Mucosa of descending colon (tissue), 3 donors: ENCODE data around the gene MED13L. TPM values are rescaled to one million over a fixed set of nuclear protein-coding genes. Genes with fewer than 3 reads are reported as not detected.

Experiments
- ATAC-seq: fragments of 200-7000 bp; cut with Tn5 transposase; one replicate; pipeline ENCODE4 v1.9.1; 2020; ENCODE audit warnings: mild to moderate bottlenecking, moderate library complexity
- DNase-seq, 3 donors: peaks; one replicate each; pipeline ENCODE4 v3.0.0-alpha.2; 2020
- H3K36me3 ChIP-seq: fragments of 200-600 bp; one replicate; pipeline ENCODE4 v1.8.0; 2021; ENCODE audit warnings: low read depth, mild to moderate bottlenecking
- H3K4me1 ChIP-seq: fragments of 200-600 bp; one replicate; pipeline ENCODE4 v1.8.0; 2021; ENCODE audit warnings: low read depth, mild to moderate bottlenecking
- H3K4me3 ChIP-seq: fragments of 200-600 bp; one replicate; pipeline ENCODE4 v1.8.0; 2021; ENCODE audit warnings: mild to moderate bottlenecking
- H3K9me3 ChIP-seq: fragments of 200-600 bp; one replicate; pipeline ENCODE4 v1.8.0; 2021; ENCODE audit warnings: mild to moderate bottlenecking
- CTCF ChIP-seq: fragments of 200-600 bp; IDR thresholded peaks from one replicate; pipeline ENCODE4 v1.8.0; 2022; ENCODE audit warnings: antibody characterized with exemption, mild to moderate bottlenecking
- intact Hi-C, 2 donors: fragments of 100-400 bp; cut with DNase I in 1 of 2; cut with micrococcal nuclease in 1 of 2; formaldehyde crosslinking; loops; one replicate each; pipeline versions ENCODE4 v1.11.0 to v1.11.1; 2022; cut with DNase I, micrococcal nuclease
- total RNA-seq, 3 donors: library from RNA; stranded (reverse); fragmentation: NEBNext Ultra II Directional in 2 of 3; extraction: Animal tissue kit (Norgen Biotek cat#: 25700) in 2 of 3; gene quantifications; one replicate each; pipeline versions ENCODE4 v1.2.1 to v1.2.4, GENCODE V29; 2021 to 2023
- donor health status: DM: no; HTN: no; CAD: no; lungs with moderate emphysema.
- donor health status: DM: no; HTN: no; CAD: no.
- donor health status: DM: no; HTN: yes; CAD: no.

The MED13L gene
- total RNA-seq, 3 donors from 2014 or later = 96.9 to 165 (median 135) TPM

GRCh38 chr12:116011217-116011616 is 266.3 kb downstream of the MED13L start:
- no peak for TF ChIP-seq CTCF
- H3K9me3 ChIP-seq = no peaks in the 10 kb centered on the region

GRCh38 chr12:116010467-116010866 is 267.0 kb downstream of the MED13L start:
- intact Hi-C loops = loop anchor here in 1 of 2 donors (10.0 kb wide), 1 partner anchor 224 kb away; no protein-coding TSS in a partner anchor
- H3K36me3 ChIP-seq = no peaks in the 10 kb centered on the region
- no peak for DNase-seq

More at GRCh38 chr12:116011217-116011616, 266.3 kb downstream of the MED13L start:
- H3K36me3 ChIP-seq = no peaks in the 10 kb centered on the region
- intact Hi-C loops = loop anchor here in 1 of 2 donors (10.0 kb wide), 1 partner anchor 224 kb away; no protein-coding TSS in a partner anchor
- no peak overlapping the region for H3K4me3 ChIP-seq
- no peaks in the 10 kb centered on the region for H3K4me1 ChIP-seq
- ATAC-seq (no peak), DNase-seq (no peak)

GRCh38 chr12:116009805-116010204 is 267.7 kb downstream of the MED13L start:
- intact Hi-C loops = loop anchor here in 1 of 2 donors (10.0 kb wide), 1 partner anchor 225 kb away; no protein-coding TSS in a partner anchor
- Histone ChIP-seq H3K4me3 (no peak overlapping the region), H3K9me3 (no peaks in the 10 kb centered on the region), H3K36me3 (no peaks in the 10 kb centered on the region), H3K4me1 (no peaks in the 10 kb centered on the region)
- no peak for DNase-seq
- no peak for ATAC-seq
- TF ChIP-seq CTCF = no peak

More at GRCh38 chr12:116010467-116010866, 267.0 kb downstream of the MED13L start:
- Histone ChIP-seq H3K4me3 (no peak overlapping the region), H3K9me3 (no peaks in the 10 kb centered on the region), H3K4me1 (no peaks in the 10 kb centered on the region)
- no peak for ATAC-seq
- no peak for TF ChIP-seq CTCF

GRCh38 chr12:116006141-116006540 is 271.4 kb downstream of the MED13L start:
- intact Hi-C loops = no loop called here
- no peaks in the 10 kb centered on the region for H3K36me3 ChIP-seq
- H3K4me3 ChIP-seq = no peak overlapping the region
- no peaks in the 10 kb centered on the region for H3K4me1 ChIP-seq
- DNase-seq (no peak), ATAC-seq (no peak)
- no peak for TF ChIP-seq CTCF
- no peaks in the 10 kb centered on the region for H3K9me3 ChIP-seq

- no peaks in the 10 kb centered on the region for H3K36me3 ChIP-seq
- H3K4me3 ChIP-seq = no peak overlapping the region
- intact Hi-C loops = no loop called here
- DNase-seq (no peak), ATAC-seq (no peak)
- no peaks in the 10 kb centered on the region for H3K4me1 ChIP-seq
- no peak for TF ChIP-seq CTCF
- H3K9me3 ChIP-seq = no peaks in the 10 kb centered on the region
Observed at GRCh38 chr12:116002890-116003536, 274.5 kb downstream of the MED13L start.
